NCI-H526 treated with DMSO at 0.1 percent for 48 hours (cell line): ENCODE data around the gene EXOC3.
A peak's percentile ranks its signal among the peaks of the same experiment; 100 is the strongest.

Experiments
- DNase-seq: peaks from one replicate; lab custom pipeline; 2025; lab: John Stamatoyannopoulos, UW

The EXOC3 gene

DNA sequence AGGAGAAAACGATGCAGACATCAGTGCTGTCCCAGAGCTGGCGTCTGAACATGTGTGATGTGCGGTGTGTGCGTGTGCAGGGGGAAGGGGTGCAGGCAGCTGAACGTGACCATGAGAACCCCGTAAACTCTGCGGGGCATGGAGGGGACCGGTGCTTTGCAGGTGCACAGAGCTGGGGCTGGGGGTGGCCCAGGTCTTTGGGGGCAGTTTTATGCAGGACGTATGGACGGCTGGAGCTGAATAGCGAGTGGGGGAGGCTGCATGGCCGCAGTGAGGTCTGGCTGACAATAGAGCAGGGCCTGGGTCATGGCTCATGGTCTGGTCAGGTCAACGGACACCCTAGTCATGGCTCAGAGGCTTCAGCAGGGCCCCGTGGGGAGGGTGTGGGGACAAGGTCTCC, 3.3 kb upstream of the EXOC3 start:
- no peak for DNase-seq

- DNase-seq = no peak
These were observed 2.4 kb upstream of the EXOC3 start for GRCh38 chr5:440401-441201.

DNA sequence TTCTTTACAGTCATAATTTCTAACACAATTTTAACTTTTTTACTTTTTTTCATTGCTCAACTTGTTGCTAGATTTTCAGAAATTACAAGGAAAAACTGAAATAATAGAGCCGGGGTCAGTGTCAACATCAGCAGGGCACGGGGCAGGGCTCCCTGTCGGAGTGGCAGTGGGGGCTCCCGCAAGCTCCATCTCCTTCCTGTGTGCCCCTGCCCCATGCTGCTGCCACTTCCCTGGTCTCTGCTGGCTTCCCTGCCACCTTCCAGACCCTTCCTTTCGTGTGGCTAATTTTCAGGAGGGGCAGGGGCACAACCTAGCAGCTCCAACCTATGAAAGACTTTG, 1.0 kb upstream of the EXOC3 start:
- no peak for DNase-seq

DNA sequence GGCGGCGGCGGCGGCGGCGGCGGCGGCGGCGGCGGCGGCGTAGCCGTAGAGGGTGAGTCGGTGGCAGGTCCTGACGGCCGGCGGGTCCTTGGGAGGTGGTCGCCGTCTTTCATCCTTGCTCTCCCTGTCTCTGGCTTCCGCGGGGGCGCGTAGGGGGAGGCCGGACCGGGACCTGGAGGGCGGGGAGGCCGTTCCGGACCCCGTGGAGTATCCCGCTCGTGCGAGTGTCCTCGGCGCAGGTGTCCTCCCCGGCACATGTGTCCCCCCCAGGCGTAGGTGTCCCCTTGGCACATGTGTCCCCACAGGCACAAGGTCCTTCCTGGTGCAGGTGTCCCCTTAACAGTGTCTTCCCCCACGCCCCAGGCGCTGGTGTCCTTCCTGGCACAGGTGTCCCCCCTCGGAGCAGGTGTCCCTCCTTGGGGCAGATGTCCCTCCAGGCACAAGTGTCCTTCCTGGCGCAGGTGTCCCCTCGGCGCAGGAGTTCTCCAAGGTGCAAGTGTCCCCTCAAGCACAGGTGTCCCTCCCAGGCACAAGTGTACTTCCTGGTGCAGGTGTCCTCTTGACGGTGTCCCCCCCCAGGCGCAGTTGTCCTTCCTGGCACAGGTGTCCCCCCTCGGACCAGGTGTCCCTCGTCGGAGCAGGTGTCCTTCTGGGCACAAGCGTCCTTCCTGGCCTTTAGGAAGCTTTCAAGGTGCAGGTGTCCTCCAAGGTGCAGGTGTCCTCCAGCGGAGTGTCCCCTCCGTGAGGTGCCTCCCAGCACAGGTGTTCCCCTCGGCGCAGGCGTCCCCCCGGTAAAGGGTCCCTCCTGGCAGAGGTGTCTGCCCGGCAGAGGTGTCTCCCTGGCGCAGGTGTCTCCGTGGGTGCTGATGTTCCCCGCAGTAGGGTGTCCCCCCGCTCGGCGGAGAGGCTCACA, 519 bp downstream of the EXOC3 start:
- no peak for DNase-seq

GRCh38 chr5:444226-444625, 1.2 kb downstream of the EXOC3 start:
- DNase-seq = no peak

DNA sequence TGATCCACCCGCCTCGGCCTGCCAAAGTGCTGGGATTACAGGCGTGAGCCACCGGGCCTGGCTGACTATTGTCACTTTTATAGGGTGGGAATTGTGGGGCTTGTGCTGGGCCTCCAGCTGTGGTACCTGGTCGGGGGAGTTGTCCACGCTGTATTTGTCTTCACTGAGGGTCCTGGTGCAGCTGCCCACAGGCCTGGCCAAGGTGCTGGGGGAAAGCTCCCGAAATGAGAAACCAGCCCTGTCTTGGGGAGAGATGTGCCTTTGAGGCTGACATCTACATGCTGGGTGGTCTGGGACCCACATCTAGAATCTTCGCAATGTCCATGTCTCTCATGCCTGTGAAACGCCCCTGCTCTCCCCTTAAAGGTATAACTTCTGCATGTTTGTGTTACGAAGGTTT, 2.6 kb downstream of the EXOC3 start:
- DNase-seq = no peak

- DNase-seq = no peak
These were observed 3.3 kb downstream of the EXOC3 start for GRCh38 chr5:446066-446882.

- peak; percentile 21 for DNase-seq
These were observed 3.9 kb downstream of the EXOC3 start for GRCh38 chr5:446883-447263.

GRCh38 chr5:447501-447900, 4.5 kb downstream of the EXOC3 start:
- DNase-seq = no peak

DNA sequence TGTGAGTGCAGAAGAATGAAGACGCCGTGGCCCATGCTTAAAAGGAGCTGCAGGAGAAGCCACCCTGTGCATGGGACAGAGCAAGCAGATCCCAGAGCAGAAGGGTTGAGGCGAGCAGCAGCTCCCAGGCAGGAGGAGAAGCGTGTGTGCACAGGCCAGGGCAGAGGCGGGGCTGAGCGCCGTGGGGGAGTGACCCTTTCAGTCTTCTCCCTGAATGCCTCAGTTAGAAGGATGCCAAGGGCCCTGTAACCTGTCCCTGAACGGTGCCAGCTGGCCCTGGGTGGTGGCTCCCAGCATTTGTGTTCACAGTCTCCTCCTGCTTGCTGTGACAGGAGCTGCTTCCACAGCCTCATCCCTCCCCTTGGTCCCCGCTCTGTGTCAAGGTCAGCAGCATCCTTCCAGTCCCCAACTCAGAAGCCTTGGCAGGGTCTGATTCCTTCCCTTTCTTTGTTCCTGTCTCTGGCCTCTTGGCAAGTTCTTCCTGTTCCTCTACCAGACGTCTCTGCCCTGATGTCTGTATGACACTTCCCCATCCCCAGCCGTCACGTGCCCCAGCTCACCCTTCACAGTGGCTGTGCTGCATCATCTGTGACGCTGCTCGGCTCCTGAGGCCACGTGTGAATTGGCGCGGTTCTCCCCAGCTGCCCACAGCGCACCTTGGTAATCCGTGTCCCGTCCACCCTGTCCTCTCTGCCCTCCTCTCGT, 5.2 kb downstream of the EXOC3 start:
- DNase-seq = no peak

GRCh38 chr5:448766-449090, 5.8 kb downstream of the EXOC3 start:
- no peak for DNase-seq

- no peak for DNase-seq
These were observed 6.2 kb downstream of the EXOC3 start for GRCh38 chr5:449151-449550.

GRCh38 chr5:451587-452458, 8.8 kb downstream of the EXOC3 start:
- no peak for DNase-seq

DNA sequence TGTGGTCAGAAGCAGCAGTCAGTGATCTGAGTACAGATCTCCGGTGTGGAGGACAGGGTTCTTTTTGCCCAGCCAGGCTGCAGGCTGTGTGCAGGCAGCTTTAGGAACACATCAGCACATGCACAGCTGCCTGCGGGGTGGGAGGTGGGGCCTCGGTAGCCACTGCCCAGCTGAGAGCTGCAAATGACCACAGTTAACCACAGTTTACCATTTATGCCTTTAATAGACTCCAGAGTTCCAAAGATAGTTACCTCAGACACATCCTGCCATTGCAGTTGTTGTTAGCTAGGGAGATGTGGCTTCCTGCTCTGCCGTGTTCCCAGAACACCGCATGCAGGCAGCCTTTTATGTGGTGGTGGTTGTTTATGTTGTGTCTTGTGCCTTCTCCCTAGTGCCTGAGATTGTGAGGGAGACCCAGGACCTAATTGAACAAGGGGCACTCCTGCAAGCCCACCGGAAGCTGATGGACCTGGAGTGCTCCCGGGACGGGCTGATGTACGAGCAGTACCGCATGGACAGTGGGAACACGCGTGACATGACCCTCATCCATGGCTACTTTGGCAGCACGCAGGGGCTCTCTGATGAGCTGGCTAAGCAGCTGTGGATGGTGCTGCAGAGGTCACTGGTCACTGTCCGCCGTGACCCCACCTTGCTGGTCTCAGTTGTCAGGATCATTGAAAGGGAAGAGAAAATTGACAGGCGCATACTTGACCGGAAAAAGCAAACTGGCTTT, 10.2 kb downstream of the EXOC3 start:
- DNase-seq = no peak

- DNase-seq = no peak
These were observed 10.9 kb downstream of the EXOC3 start for GRCh38 chr5:453725-454481.

- DNase-seq = no peak
These were observed 12.0 kb downstream of the EXOC3 start for GRCh38 chr5:454936-455335.

DNA sequence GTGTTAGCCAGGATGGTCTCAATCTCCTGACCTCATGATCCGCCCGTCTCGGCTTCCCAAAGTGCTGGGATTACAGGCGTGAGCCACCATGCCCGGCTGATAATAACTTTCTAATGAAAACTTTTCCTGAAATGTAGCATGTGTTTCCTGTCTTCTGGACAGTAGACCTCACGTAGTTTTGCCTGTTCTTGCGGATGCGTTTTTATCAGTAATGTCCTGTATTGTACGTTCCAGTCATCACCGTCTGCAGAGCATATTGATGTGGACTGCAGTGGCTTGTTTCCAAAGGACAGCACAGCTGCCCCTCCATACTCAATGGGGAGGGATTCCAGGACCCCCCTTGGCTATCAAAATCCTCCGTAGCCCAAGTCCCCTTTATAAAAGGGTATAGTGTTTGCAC, 12.8 kb downstream of the EXOC3 start:
- no peak for DNase-seq

DNA sequence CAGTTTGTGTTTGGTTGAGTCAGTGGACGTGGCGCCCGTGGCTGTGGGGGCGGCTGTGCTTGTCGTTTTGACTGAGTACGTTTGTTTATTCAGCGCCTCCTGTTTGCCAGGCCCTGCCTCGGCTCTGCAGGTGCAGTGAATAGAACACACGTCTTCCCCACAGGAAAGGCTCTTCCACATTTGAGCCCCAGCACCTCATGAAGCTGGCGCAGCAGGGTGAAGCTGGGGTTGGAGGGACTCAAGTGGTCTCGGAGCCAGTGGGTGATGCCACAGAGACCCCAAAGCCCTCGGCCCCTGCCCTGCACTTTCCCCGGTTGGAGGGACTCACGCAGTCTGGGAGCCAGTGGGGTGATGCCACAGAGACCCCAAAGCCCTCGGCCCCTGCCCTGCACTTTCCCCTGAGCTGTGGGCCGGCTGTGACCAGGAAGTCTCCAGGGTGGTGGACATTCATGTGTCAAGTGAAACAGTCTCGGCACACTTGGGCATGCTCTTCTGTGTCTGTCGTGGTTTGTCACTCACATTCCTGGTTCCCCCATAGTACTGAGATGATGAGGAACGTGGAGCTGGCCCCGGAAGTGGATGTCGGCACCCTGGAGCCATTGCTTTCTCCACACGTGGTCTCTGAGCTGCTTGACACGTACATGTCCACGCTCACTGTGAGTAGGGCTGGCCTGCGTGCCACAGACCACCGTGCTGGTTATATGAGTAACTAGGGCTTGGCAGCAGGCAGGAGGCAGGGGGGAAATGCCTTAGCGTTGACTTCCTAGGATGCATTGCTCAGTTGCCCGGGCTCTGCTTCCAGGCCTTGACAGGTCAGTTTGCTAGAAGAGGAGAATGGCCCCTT, 13.6 kb downstream of the EXOC3 start:
- DNase-seq = no peak
